Tibial artery (tissue), 4 donors: ENCODE data around the gene PLCH1.

ENCODE experiments used
- DNase-seq, 2 donors: peaks; one replicate each; pipeline ENCODE4 v3.0.0-alpha.2; 2019
- H3K27ac ChIP-seq, 2 donors: fragments of 200-600 bp; sonication (generic) in 1 of 2; 1 replicate in 1 of 2; 2 replicates in 1 of 2; pipeline ENCODE4 v1.5.1; 2018 to 2019; ENCODE audit warnings: mild to moderate bottlenecking in 1 of 2
- H3K27me3 ChIP-seq, 2 donors: fragments of 200-600 bp; sonication (generic) in 1 of 2; one replicate each; pipeline versions ENCODE4 v1.5.1 to v1.6.0; 2016 to 2019
- H3K36me3 ChIP-seq, 3 donors: fragments of 200-600 bp; sonication (generic) in 2 of 3; one replicate each; pipeline ENCODE4 v1.5.1; 2016 to 2019; ENCODE audit warnings: mild to moderate bottlenecking in 2 of 3
- H3K4me1 ChIP-seq, 4 donors: fragments of 200-600 bp; sonication (generic) in 2 of 4; 1 replicate in 3 of 4; 2 replicates in 1 of 4; pipeline ENCODE4 v1.5.1; 2016 to 2019
- H3K4me3 ChIP-seq, 2 donors: fragments of 200-600 bp; sonication (generic) in 1 of 2; 1 replicate in 1 of 2; 2 replicates in 1 of 2; pipeline ENCODE4 v1.5.1; 2018 to 2019; ENCODE audit warnings: mild to moderate bottlenecking in 2 of 2
- H3K9me3 ChIP-seq, 3 donors: fragments of 200-600 bp; sonication (generic) in 1 of 3; one replicate each; pipeline ENCODE4 v1.5.1; 2016 to 2019
- CTCF ChIP-seq, 2 experiments: fragments of 200-600 bp in 1 of 2; fragments of 450-650 bp in 1 of 2; IDR thresholded peaks; one replicate each; pipeline ENCODE4 v1.5.1; 2017 to 2019; ENCODE audit warnings: antibody characterized with exemption in 2 of 2, mild to moderate bottlenecking in 1 of 2, moderate library complexity in 1 of 2
- intact Hi-C: fragments of 100-400 bp; cut with DNase I; formaldehyde crosslinking; loops from one replicate; pipeline ENCODE4 v1.15.0; 2023; ENCODE audit warnings: low total_unique reads

Gene PLCH1

GRCh38 chr3:155604126-155604525 lies 140.7 kb downstream of the PLCH1 start:
- intact Hi-C loops, result no loop called here
- H3K4me3 ChIP-seq, result no peak overlapping the region
- H3K27me3 ChIP-seq, result no peaks in the 10 kb centered on the region
- DNase-seq, result no peak
- H3K36me3 ChIP-seq, result no peaks in the 10 kb centered on the region
- no peak overlapping the region for H3K27ac ChIP-seq
- no peak for TF ChIP-seq CTCF (IDR thresholded peaks at IDR 0.05)
- H3K4me1 ChIP-seq, result no peaks in the 10 kb centered on the region
- H3K9me3 ChIP-seq, result peaks cover 0 to 5% (median 0%) of the 10 kb centered on the region in 3 donors

- DNase-seq, result no peak
- Histone ChIP-seq H3K27ac (no peak overlapping the region), H3K9me3 (no peaks in the 10 kb centered on the region), H3K27me3 (no peaks in the 10 kb centered on the region), H3K4me1 (no peaks in the 10 kb centered on the region), H3K36me3 (no peaks in the 10 kb centered on the region), H3K4me3 (no peak overlapping the region)
- intact Hi-C loops, result no loop called here
- TF ChIP-seq CTCF (IDR thresholded peaks at IDR 0.05), result no peak
Observed at GRCh38 chr3:155603302-155603701, 141.6 kb downstream of the PLCH1 start.

GRCh38 chr3:155602307-155602706 lies 142.6 kb downstream of the PLCH1 start:
- DNase-seq, result no peak
- no peak overlapping the region for H3K27ac ChIP-seq
- no peaks in the 10 kb centered on the region for H3K9me3 ChIP-seq
- no peak for TF ChIP-seq CTCF (IDR thresholded peaks at IDR 0.05)
- no peaks in the 10 kb centered on the region for H3K27me3 ChIP-seq
- intact Hi-C loops, result no loop called here
- no peaks in the 10 kb centered on the region for H3K36me3 ChIP-seq
- H3K4me1 ChIP-seq, result no peaks in the 10 kb centered on the region
- H3K4me3 ChIP-seq, result no peak overlapping the region

- Histone ChIP-seq H3K4me1 (no peaks in the 10 kb centered on the region), H3K4me3 (no peak overlapping the region), H3K9me3 (no peaks in the 10 kb centered on the region), H3K27ac (no peak overlapping the region), H3K36me3 (no peaks in the 10 kb centered on the region), H3K27me3 (no peaks in the 10 kb centered on the region)
- DNase-seq, result no peak
- no peak for TF ChIP-seq CTCF (IDR thresholded peaks at IDR 0.05)
- intact Hi-C loops, result no loop called here
Observed at GRCh38 chr3:155598671-155599070, 146.2 kb downstream of the PLCH1 start.

GRCh38 chr3:155596615-155597014 lies 148.3 kb downstream of the PLCH1 start:
- no peak for TF ChIP-seq CTCF (IDR thresholded peaks at IDR 0.05)
- no peak overlapping the region for H3K27ac ChIP-seq
- intact Hi-C loops, result no loop called here
- no peaks in the 10 kb centered on the region for H3K9me3 ChIP-seq
- H3K36me3 ChIP-seq, result no peaks in the 10 kb centered on the region
- no peaks in the 10 kb centered on the region for H3K4me1 ChIP-seq
- H3K27me3 ChIP-seq, result no peaks in the 10 kb centered on the region
- H3K4me3 ChIP-seq, result no peak overlapping the region
- no peak for DNase-seq

- H3K27me3 ChIP-seq, result no peaks in the 10 kb centered on the region
- DNase-seq, result no peak
- H3K36me3 ChIP-seq, result no peaks in the 10 kb centered on the region
- H3K27ac ChIP-seq, result no peak overlapping the region
- H3K4me1 ChIP-seq, result no peaks in the 10 kb centered on the region
- no peak overlapping the region for H3K4me3 ChIP-seq
- no peaks in the 10 kb centered on the region for H3K9me3 ChIP-seq
- intact Hi-C loops, result no loop called here
- no peak for TF ChIP-seq CTCF (IDR thresholded peaks at IDR 0.05)
Observed at GRCh38 chr3:155595371-155595770, 149.5 kb downstream of the PLCH1 start.
